K562 (cell line): ENCODE measurements around the gene DAG1.

Experiments
- DNMT1 ChIP-seq: fragments of 450-650 bp; IDR thresholded peaks from 2 replicates; pipeline ENCODE4 v1.6.1; 2016; ENCODE audit warnings: antibody characterized with exemption, mild to moderate bottlenecking
- ESRRA ChIP-seq: fragments of 450-650 bp; IDR thresholded peaks from 2 replicates; pipeline ENCODE4 v1.6.1; 2014; ENCODE audit warnings: low read depth, mild to moderate bottlenecking, moderate library complexity, borderline replicate concordance
- ETV6 ChIP-seq, 3 experiments: fragments of 150-350 bp in 1 of 3; sonication (generic) in 1 of 3; formaldehyde crosslinking in 1 of 3; IDR thresholded peaks; 2 replicates each; pipeline versions ENCODE4 v1.6.1 to v1.8.0; 2014 to 2022; ENCODE audit warnings: borderline replicate concordance in 2 of 3, low read depth in 2 of 3, antibody characterized with exemption in 1 of 3, low read length in 1 of 3, mild to moderate bottlenecking in 1 of 3, missing genetic modification reagents in 1 of 3
- FOXM1 ChIP-seq, 2 experiments: fragments of 450-650 bp in 1 of 2; sonication (generic) in 1 of 2; formaldehyde crosslinking in 1 of 2; IDR thresholded peaks; 2 replicates each; pipeline versions ENCODE4 v1.6.1 to v1.9.0; 2017 to 2022; ENCODE audit warnings: low read depth in 2 of 2, mild to moderate bottlenecking in 2 of 2, missing genetic modification reagents in 1 of 2, moderate library complexity in 1 of 2
- HIVEP1 ChIP-seq: fragments of 250-450 bp; sonication (Bioruptor Pico); IDR thresholded peaks from 2 replicates; pipeline ENCODE4 v1.4.0; 2020; ENCODE audit warnings: mild to moderate bottlenecking
- HOMEZ ChIP-seq: fragments of 250-450 bp; sonication (Bioruptor Pico); IDR thresholded peaks from 2 replicates; pipeline ENCODE4 v1.4.0; 2020; ENCODE audit warnings: mild to moderate bottlenecking, moderate library complexity
- MXI1 ChIP-seq: IDR thresholded peaks from 2 replicates; pipeline ENCODE4 v1.6.1; 2011; ENCODE audit warnings: low read depth, mild to moderate bottlenecking, improper control_type of control experiment, low read length
- NR3C1 ChIP-seq: sonication (generic); formaldehyde crosslinking; IDR thresholded peaks from 2 replicates; pipeline ENCODE4 v1.8.1; 2022; ENCODE audit warnings: missing genetic modification reagents
- POLR2A ChIP-seq: fragments of 450-650 bp; conservative IDR thresholded peaks from 2 replicates; pipeline ENCODE4 v1.6.1; 2016
- RAD21 ChIP-seq, 2 experiments: fragments of 250-450 bp in 1 of 2; fragments of 450-650 bp in 1 of 2; sonication (Bioruptor Pico) in 1 of 2; formaldehyde crosslinking in 1 of 2; IDR thresholded peaks in 1 of 2; conservative IDR thresholded peaks in 1 of 2; 2 replicates each; pipeline versions ENCODE4 v1.4.0 to v1.8.0; 2020 to 2022; ENCODE audit warnings: mild to moderate bottlenecking in 2 of 2, moderate library complexity in 1 of 2
- RBM25 ChIP-seq: fragments of 200-400 bp; formaldehyde crosslinking; IDR thresholded peaks from 2 replicates; pipeline ENCODE4 v1.6.1; 2018; ENCODE audit warnings: low read length, low read depth, moderate library complexity; ENCODE audit not compliant: severe bottlenecking
- ZNF583 ChIP-seq: fragments of 250-450 bp; sonication (Bioruptor Pico); IDR thresholded peaks from 2 replicates; pipeline ENCODE4 v1.4.0; 2020

GRCh38 chr3:49501842-49502241, 31.8 kb downstream of the DAG1 start:
- no peak for TF ChIP-seq HOMEZ
- no peak for TF ChIP-seq ETV6 (IDR thresholded peaks at IDR 0.05; ENCODE audit: borderline replicate concordance in 1 of 2, low read depth in 2 of 2, low read length in 1 of 2)
- TF ChIP-seq ETV6 (CRISPR knock-in tag; IDR thresholded peaks at IDR 0.05; ENCODE audit: borderline replicate concordance), result no peak
- TF ChIP-seq NR3C1 (CRISPR knock-in tag), result no peak
- no peak for TF ChIP-seq POLR2A
- peak; percentile 56 for TF ChIP-seq RBM25
- no peak for TF ChIP-seq MXI1
- TF ChIP-seq ZNF583 (CRISPR knock-in tag), result no peak
- TF ChIP-seq HIVEP1 (CRISPR knock-in tag), result no peak
- TF ChIP-seq ESRRA, result no peak
- TF ChIP-seq RAD21 (CRISPR knock-in tag; conservative IDR thresholded peaks at IDR 0.05 in 1 of 2, IDR thresholded peaks at IDR 0.05 in 1 of 2), result no peak
- TF ChIP-seq DNMT1, result no peak
- TF ChIP-seq FOXM1 (IDR thresholded peaks at IDR 0.05; ENCODE audit: low read depth), result no peak
- TF ChIP-seq FOXM1 (CRISPR knock-in tag; IDR thresholded peaks at IDR 0.05; ENCODE audit: low read depth), result no peak
